GM18507 (cell line): ENCODE measurements around the gene FAM124B.
A peak's percentile ranks its signal among the peaks of the same experiment; 100 is the strongest.
"Not testable (repeated sequence)": the region's sequence is repeated elsewhere in the genome, so short reads cannot be mapped to it uniquely, and the experiment has no call there.

Experiments
- DNase-seq: peaks from one replicate; pipeline ENCODE4 v3.0.0; 2011; ENCODE audit warnings: low read depth; ENCODE audit not compliant: insufficient read length; ENCODE audit errors: extremely low spot score
- FAIRE-seq: peaks from 2 replicates; lab custom pipeline; 2011; peaks lifted over from hg19 to GRCh38; lab: Jason Lieb, UNC

Gene FAM124B

GRCh38 chr2:224386876-224387275, 15.0 kb downstream of the FAM124B start:
- DNase-seq (no peak), FAIRE-seq (no peak)

DNA sequence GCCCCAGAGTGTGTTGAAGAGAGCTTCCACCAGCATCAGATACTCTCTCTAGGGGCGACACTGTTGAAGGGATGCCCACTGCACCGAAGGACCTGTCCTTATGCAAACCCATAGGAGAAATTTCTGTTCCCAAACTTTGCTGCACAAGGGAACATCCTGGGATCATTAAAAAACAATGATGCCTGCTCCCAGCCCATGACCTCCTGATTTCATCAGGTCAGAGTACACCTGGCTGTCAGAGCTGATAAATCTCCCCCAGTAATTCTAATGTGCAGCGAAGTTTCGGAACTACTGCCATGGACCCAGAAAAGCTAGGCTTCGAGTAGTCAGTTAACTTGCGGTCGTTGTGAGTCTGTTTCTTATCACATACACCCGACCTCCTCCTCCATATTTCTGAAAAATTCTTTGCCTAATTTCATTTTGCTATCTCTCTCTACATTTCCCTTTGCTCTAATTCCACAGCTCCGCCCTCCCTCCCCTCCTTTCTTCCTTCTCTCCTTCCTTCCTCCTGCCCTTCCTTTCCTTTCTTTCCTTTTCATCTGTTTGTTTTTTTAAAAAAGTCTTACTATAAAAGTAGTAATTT, 18.8 kb downstream of the FAM124B start:
- no peak for FAIRE-seq
- no peak for DNase-seq

DNA sequence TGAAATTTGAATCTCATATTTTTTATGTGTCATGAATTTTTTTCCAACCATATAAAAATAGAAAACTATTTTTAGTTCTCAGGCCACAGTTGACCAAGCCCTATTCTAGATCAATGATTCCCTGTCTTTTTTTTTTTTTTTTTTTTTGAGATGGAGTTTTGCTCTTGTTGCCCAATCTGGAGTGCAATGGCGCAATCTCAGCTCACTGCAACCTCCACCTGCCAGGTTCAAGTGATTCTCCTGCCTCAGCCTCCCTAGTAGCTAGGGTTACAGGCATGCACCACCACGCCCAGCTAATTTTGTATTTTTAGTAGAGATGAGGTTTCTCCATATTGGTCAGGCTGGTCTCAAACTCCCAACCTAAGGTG, 19.6 kb downstream of the FAM124B start:
- DNase-seq, FAIRE-seq: not testable (repeated sequence)

DNA sequence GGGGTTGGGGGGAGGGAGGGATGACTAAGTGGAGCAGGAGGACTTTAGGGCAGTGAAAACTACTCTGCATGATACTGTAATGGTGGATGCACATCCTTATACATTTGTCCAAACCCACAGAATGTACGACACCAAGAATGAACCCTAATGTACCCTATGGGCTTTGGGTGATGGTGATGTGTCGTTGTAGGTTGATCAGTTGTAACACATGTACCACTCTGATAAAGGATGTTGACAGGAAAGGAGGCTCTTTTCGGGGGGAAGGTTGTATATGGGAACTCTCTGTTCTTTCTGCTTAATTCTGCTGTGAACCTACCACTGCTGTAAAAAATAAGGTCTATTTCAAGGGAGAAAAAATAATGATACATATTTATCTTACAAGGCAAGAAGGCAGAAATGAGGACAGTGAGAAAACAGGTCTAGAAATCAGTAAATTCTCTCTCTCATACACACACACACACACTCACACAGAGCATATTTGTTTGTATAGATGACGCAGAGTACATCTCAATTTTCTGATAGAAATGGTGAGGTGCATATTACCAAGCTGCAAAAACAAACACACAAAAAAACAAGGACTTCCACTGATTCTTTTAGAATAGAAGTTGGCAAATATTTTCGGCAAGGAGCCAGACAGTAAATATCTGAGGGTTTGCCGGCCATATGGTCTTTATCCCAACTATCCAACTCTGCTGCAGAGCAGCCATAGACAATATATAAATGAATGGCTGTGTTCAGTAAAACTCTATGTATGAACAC, 20.2 kb downstream of the FAM124B start:
- DNase-seq = no peak
- no peak for FAIRE-seq

DNA sequence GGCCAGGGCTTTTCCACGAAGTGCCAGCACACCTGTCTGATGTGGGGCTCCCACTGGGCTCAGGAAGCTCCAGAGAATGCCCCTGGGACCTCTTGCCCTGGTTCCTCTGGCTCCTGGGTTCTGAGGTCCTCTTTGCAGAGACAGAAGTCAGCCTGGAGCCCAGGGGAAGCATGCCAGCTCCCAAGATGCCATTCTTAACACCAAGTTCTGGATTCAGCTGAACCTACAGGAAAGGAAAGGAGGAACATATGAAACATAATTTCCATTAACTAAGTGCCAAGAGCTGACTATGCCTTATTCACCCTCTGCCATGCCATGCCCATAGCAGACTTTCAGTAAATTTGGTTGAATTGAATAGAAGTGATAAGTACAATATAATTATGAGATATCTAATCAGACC, 21.9 kb downstream of the FAM124B start:
- DNase-seq = no peak
- FAIRE-seq = no peak

DNA sequence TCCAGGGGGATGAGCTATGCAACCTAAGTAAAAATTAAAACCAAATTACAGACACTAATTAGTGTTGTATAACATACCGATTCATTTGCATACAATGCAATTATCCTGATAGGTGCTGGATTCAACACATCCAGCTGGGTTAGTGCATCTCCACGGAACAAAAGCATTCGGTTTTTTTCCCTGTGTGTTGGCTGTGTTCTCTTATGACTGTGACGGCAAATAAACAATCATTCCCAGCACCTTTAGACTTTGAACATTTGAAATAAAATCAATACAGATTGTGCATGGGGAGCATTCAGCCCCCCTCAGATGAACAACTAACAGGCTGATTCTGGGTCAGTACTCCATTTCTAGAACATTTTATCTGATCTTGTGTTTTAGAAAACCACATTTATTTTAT, 22.7 kb downstream of the FAM124B start:
- no peak for FAIRE-seq
- DNase-seq = no peak

DNA sequence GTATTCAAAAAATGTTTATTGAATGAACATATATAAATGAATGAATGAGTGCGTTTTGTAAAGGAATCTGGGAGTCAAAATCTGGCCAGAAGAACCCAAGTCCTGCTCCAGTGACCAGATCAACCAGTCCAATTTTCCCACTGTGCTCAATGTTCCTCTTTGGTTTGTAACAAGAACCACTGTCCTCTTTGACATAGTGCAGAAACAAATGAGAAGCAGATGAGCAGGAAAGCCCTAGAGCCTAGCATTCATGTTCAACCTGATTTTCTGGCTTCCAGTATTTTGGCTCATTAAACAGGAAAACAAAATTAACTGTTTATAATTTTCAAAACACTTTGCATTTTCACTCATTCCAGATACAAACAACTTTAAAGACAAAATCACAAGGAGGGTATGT, 23.2 kb downstream of the FAM124B start:
- no peak for FAIRE-seq
- DNase-seq = no peak

- FAIRE-seq (no peak), DNase-seq (no peak)
Measured at GRCh38 chr2:224377751-224378700, 23.9 kb downstream of the FAM124B start.

GRCh38 chr2:224372641-224373040, 29.3 kb downstream of the FAM124B start:
- no peak for FAIRE-seq
- no peak for DNase-seq

DNA sequence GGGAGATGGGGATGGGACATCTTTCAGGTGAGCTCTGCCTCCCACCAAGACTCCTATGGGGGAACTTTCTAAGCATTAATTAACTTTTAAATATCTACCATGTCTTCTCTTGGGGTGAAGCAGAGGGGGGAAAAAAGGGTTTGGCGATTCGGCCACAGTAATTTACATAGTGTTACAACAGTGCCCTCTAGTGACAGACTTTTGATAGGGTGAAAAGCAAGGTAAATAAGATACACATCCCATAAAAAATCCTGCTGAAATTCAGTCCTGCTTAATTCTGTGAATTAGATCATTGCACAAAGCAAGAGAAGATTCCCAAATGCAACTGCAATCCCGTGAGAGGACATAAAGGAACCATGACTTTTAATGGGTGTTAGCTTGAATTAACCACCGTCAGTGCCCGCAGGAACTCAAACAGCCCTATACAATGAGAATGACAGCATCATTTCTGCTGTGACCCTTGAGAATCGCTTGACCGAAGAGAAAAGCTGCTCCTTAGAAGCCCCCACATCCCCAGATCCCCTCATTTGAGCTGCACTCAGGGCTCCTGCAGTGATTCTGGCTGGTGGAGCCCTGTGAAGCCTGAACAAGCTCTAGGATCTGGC, 32.8 kb downstream of the FAM124B start:
- no peak for DNase-seq
- FAIRE-seq = peak; percentile 66

GRCh38 chr2:224366267-224366844, 35.6 kb downstream of the FAM124B start:
- FAIRE-seq (no peak), DNase-seq (no peak)

DNA sequence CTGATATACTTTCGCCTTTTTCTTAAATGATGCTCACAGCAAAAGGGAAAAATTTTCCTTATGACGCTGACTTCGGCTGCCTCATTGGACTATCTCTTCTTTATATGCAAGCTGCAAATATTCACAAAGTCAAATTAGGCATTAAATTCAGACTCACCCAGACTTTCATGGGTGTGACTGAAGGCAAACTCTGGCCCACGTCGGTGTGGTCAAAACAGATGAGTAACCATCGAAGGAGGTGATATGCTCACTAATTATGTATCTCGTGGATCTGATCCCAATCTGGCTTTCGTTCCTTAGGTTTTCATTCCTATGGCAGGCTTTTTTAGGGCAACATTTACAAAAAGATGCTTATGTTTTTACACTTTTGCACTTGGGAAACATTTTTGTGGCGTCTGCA, 36.6 kb downstream of the FAM124B start:
- FAIRE-seq = no peak
- DNase-seq = no peak

- DNase-seq (no peak), FAIRE-seq (no peak)
Measured at GRCh38 chr2:224363281-224363680, 38.6 kb downstream of the FAM124B start.

DNA sequence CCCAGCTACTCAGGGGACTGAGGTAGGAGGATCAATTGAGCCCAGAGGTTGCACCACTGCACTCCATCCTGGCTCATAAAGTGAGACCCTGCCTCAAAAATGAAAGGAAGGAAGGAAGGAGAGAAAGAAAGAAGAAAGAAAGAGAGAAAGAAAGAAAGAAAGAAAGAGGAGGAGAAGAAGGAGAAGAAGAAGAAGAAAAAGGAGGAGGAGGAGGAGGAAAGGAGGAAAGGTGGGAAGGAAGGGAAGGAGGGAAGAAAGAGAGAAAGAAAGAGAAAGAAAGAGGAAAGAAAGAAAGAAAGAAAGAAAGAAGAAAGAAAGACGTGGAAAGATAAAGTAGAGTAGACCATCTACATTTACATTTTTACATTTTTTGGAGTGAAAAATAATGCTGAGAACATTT, 39.8 kb downstream of the FAM124B start:
- DNase-seq (no peak), FAIRE-seq (no peak)

GRCh38 chr2:224360801-224361251, 41.1 kb downstream of the FAM124B start:
- no peak for DNase-seq
- no peak for FAIRE-seq

- DNase-seq = no peak
- FAIRE-seq = no peak
Measured at GRCh38 chr2:224359569-224359968, 42.3 kb downstream of the FAM124B start.

- peak; percentile 84 for FAIRE-seq
Measured at GRCh38 chr2:224357098-224357901, 44.6 kb downstream of the FAM124B start.

DNA sequence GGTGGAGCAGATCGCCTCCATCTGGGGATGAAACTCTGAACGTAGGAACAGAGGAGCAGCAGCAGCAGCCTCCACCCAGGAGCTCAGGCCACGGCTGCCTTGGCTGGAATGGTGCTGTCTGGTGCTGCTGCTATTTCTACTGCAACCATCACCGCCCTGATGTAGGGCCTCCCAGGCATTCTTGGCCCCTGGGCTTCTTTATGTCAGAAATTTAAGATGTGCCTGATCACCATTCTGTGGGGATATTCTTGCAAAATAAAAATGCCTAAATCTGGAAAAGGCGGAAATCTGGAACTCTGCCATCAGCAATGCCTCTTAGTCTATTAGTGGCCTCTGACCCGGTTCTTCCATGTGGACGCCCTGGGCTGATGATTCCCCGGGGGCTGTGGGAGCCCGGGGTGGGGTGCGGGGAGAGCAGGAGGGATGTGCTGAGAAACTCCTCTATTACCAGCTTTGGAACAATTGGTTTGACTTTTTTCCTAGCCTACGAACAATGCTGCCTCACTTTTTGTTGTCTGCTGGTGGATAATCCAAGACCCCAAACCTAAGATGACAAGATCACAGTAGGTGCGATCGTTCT, 47.2 kb downstream of the FAM124B start:
- no peak for FAIRE-seq

More at GRCh38 chr2:224357098-224357901, 44.6 kb downstream of the FAM124B start:
- DNase-seq = peak; percentile 35

More for the DNA sequence above, 47.2 kb downstream of the FAM124B start:
- no peak for DNase-seq
